Measurements from ENCODE around the gene RMDN2. TPM values are rescaled to one million over a fixed set of nuclear protein-coding genes. Genes with fewer than 3 reads are reported as not detected.

The RMDN2 gene
- total RNA-seq, 1 experiment from 2014 or later: 3.0 TPM

- Histone ChIP-seq H3K4me1 (ENCODE audit: insufficient read depth, low read length, poor library complexity, severe bottlenecking) (peaks cover 2% of the 10 kb centered on the region), H3K36me3 (ENCODE audit: insufficient read depth, low read length, poor library complexity, severe bottlenecking) (no peaks in the 10 kb centered on the region), H3K9me3 (ENCODE audit: low read depth, low read length, poor library complexity, severe bottlenecking) (no peaks in the 10 kb centered on the region), H3K4me3 (ENCODE audit: low read depth, low read length, poor library complexity, severe bottlenecking) (no peak overlapping the region), H3K27me3 (replicated peaks; ENCODE audit: insufficient read depth, low read depth, low read length, poor library complexity) (no peaks in the 10 kb centered on the region), H3K27ac (ENCODE audit: low read depth, low read length, poor library complexity, severe bottlenecking) (no peak overlapping the region)
- no peak for DNase-seq (ENCODE audit: low spot score)
- POLR2A ChIA-PET (ENCODE audit: low non-redundant PET): no interaction called here
- intact Hi-C loops (cut with micrococcal nuclease; ENCODE audit: unreplicated experiment): no loop called here
- CTCF ChIA-PET: no interaction called here
- TF ChIP-seq CTCF (conservative IDR thresholded peaks at IDR 0.05; ENCODE audit: low read depth, low read length) (no peak), EZH2 (IDR thresholded peaks at IDR 0.05; ENCODE audit: borderline replicate concordance, low read depth, low read length, poor library complexity, severe bottlenecking) (no peak)
- BruUV-seq (replicated peaks): no TSS peak
These were observed 22.1 kb upstream of the RMDN2 start for GRCh38 chr2:37902991-37903390.

GRCh38 chr2:37904425-37904824, 20.7 kb upstream of the RMDN2 start:
- CTCF ChIA-PET: no interaction called here
- Histone ChIP-seq H3K27ac (ENCODE audit: low read depth, low read length, poor library complexity, severe bottlenecking) (no peak overlapping the region), H3K36me3 (ENCODE audit: insufficient read depth, low read length, poor library complexity, severe bottlenecking) (no peaks in the 10 kb centered on the region), H3K4me1 (ENCODE audit: insufficient read depth, low read length, poor library complexity, severe bottlenecking) (peaks cover 6% of the 10 kb centered on the region), H3K9me3 (ENCODE audit: low read depth, low read length, poor library complexity, severe bottlenecking) (no peaks in the 10 kb centered on the region), H3K27me3 (replicated peaks; ENCODE audit: insufficient read depth, low read depth, low read length, poor library complexity) (no peaks in the 10 kb centered on the region), H3K4me3 (ENCODE audit: low read depth, low read length, poor library complexity, severe bottlenecking) (no peak overlapping the region)
- BruUV-seq (replicated peaks): no TSS peak
- POLR2A ChIA-PET (ENCODE audit: low non-redundant PET): no interaction called here
- intact Hi-C loops (cut with micrococcal nuclease; ENCODE audit: unreplicated experiment): no loop called here
- TF ChIP-seq EZH2 (IDR thresholded peaks at IDR 0.05; ENCODE audit: borderline replicate concordance, low read depth, low read length, poor library complexity, severe bottlenecking): no peak
- no peak for TF ChIP-seq CTCF (conservative IDR thresholded peaks at IDR 0.05; ENCODE audit: low read depth, low read length)
- DNase-seq (ENCODE audit: low spot score): no peak

- intact Hi-C loops (cut with micrococcal nuclease; ENCODE audit: unreplicated experiment): no loop called here
- ChIA-PET POLR2A (ENCODE audit: low non-redundant PET) (no interaction called here), CTCF (no interaction called here)
- DNase-seq (ENCODE audit: low spot score): no peak
- no TSS peak for BruUV-seq (replicated peaks)
- Histone ChIP-seq H3K36me3 (ENCODE audit: insufficient read depth, low read length, poor library complexity, severe bottlenecking) (no peaks in the 10 kb centered on the region), H3K27ac (ENCODE audit: low read depth, low read length, poor library complexity, severe bottlenecking) (no peak overlapping the region), H3K4me3 (ENCODE audit: low read depth, low read length, poor library complexity, severe bottlenecking) (no peak overlapping the region), H3K9me3 (ENCODE audit: low read depth, low read length, poor library complexity, severe bottlenecking) (no peaks in the 10 kb centered on the region), H3K4me1 (ENCODE audit: insufficient read depth, low read length, poor library complexity, severe bottlenecking) (peaks cover 6% of the 10 kb centered on the region), H3K27me3 (replicated peaks; ENCODE audit: insufficient read depth, low read depth, low read length, poor library complexity) (no peaks in the 10 kb centered on the region)
- no peak for TF ChIP-seq EZH2 (IDR thresholded peaks at IDR 0.05; ENCODE audit: borderline replicate concordance, low read depth, low read length, poor library complexity, severe bottlenecking)
- TF ChIP-seq CTCF (conservative IDR thresholded peaks at IDR 0.05; ENCODE audit: low read depth, low read length): no peak
These were observed 20.1 kb upstream of the RMDN2 start for GRCh38 chr2:37904993-37905392.

All from A673 (cell line).